Measurements from ENCODE around the gene APBB2. TPM values are rescaled to one million over a fixed set of nuclear protein-coding genes. Genes with fewer than 3 reads are reported as not detected.

The APBB2 gene
- total and polyA plus RNA-seq, 2 of the 4 experiments (the other 2 are of a cell fraction), result 47.9 to 75.5 TPM

DNA sequence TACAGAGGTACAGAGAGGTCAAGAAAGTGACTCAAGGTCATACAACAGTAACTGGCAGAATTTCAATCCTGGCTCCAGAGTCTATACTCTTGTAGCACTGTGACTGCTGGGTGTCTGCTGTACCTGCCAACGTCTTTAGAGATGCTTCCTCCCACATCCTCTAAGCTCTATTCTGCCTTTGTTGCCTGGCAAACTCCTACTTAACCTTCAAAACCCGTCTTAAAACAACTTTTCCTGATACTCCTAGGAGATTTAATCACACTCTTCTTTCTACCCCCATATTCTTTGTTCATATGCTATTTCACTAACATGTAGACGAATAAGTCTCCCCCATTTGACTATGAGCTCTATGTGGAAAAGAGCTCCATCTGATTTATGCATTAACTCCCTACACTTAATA is 16.8 kb downstream of the APBB2 start:
- H2AK9ac ChIP-seq (replicated peaks; ENCODE audit: low read depth, low read length, poor library complexity), result no peak overlapping the region
- H3K9me3 ChIP-seq (ENCODE audit: control insufficient read depth, insufficient read depth, low read length), result no peaks in the 10 kb centered on the region
- H3K14ac ChIP-seq (replicated peaks; ENCODE audit: low read depth, low read length), result no peak overlapping the region
- no peak overlapping the region for H2AK5ac ChIP-seq (ENCODE audit: low read depth, low read length)
- in situ Hi-C loops (cut with MboI; ENCODE audit: low sequenced_read_pairs), result no loop called here
- BruUV-seq (replicated peaks), result no TSS peak
- no peaks in the 10 kb centered on the region for H3K36me3 ChIP-seq (ENCODE audit: control insufficient read depth, insufficient read depth, low read length)
- ChIA-PET CTCF (no interaction called here), POLR2A (ENCODE audit: unreplicated experiment) (no interaction called here)
- H3K4me3 ChIP-seq (ENCODE audit: insufficient read depth, low read depth, low read length), result no peak overlapping the region
- H3K27me3 ChIP-seq (ENCODE audit: control insufficient read depth, insufficient read depth, low read length), result no peaks in the 10 kb centered on the region
- peaks cover 6% of the 10 kb centered on the region; the same call in 1 of the 2 replicates for H3K9me1 ChIP-seq (ENCODE audit: insufficient read depth, low read length)
- DNase-seq (no peak), ATAC-seq (ENCODE audit: low read depth) (no peak)
- no peak overlapping the region for H3K4ac ChIP-seq (ENCODE audit: low read depth, low read length)
- no peak overlapping the region for H2BK20ac ChIP-seq (ENCODE audit: low read depth, low read length)
- no peak overlapping the region for H3K9ac ChIP-seq (ENCODE audit: low read depth, low read length)
- H4K5ac ChIP-seq (ENCODE audit: low read depth, low read length), result no peak overlapping the region
- H2BK5ac ChIP-seq (ENCODE audit: low read depth, low read length, poor library complexity, severe bottlenecking), result no peak overlapping the region
- no peak overlapping the region for H3K27ac ChIP-seq (ENCODE audit: insufficient read depth, low read length)
- H4K20me1 ChIP-seq (ENCODE audit: insufficient read depth, low read length), result peaks cover 14% of the 10 kb centered on the region; the same call in 1 of the 2 replicates
- no peak overlapping the region for H2AFZ ChIP-seq (replicated peaks; ENCODE audit: low read length, poor library complexity)
- H3K56ac ChIP-seq (ENCODE audit: extremely low read depth, insufficient read depth, low read length), result no peak overlapping the region
- H4K8ac ChIP-seq (ENCODE audit: low read depth in 2 of 2, low read length in 2 of 2), result no peak overlapping the region
- peaks cover 2% of the 10 kb centered on the region; the same call in 1 of the 2 replicates for H3K4me1 ChIP-seq (ENCODE audit: control insufficient read depth, insufficient read depth, low read length)
- no peak overlapping the region for H2BK120ac ChIP-seq (ENCODE audit: low read depth, low read length)
- no peak overlapping the region for H3K4me2 ChIP-seq (ENCODE audit: low read depth, low read length)
- H3K23ac ChIP-seq (ENCODE audit: low read depth, low read length), result no peak overlapping the region
- no peak overlapping the region for H2BK15ac ChIP-seq (ENCODE audit: low read depth, low read length)
- H3K79me1 ChIP-seq (ENCODE audit: low read depth in 1 of 2, low read length in 2 of 2), result peaks cover 33 to 63% of the 10 kb centered on the region in 2 experiments
- no peak overlapping the region for H3K18ac ChIP-seq (ENCODE audit: low read depth, low read length)
- TF ChIP-seq SMC3 (IDR thresholded peaks at IDR 0.05; ENCODE audit: low read depth, low read length), result no peak
- TF ChIP-seq MXI1 (IDR thresholded peaks at IDR 0.05; ENCODE audit: borderline replicate concordance, low read depth, low read length), result no peak
- TF ChIP-seq CEBPB (IDR thresholded peaks at IDR 0.05; ENCODE audit: low read depth, low read length), result no peak
- TF ChIP-seq, protein P1, sequence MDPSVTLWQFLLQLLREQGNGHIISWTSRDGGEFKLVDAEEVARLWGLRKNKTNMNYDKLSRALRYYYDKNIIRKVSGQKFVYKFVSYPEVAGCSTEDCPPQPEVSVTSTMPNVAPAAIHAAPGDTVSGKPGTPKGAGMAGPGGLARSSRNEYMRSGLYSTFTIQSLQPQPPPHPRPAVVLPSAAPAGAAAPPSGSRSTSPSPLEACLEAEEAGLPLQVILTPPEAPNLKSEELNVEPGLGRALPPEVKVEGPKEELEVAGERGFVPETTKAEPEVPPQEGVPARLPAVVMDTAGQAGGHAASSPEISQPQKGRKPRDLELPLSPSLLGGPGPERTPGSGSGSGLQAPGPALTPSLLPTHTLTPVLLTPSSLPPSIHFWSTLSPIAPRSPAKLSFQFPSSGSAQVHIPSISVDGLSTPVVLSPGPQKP (IDR thresholded peaks at IDR 0.05; ENCODE audit: borderline replicate concordance, low read depth, low read length), result no peak
- no peak for TF ChIP-seq FOS (IDR thresholded peaks at IDR 0.05; ENCODE audit: low read depth, low read length)
- TF ChIP-seq, protein P2, sequence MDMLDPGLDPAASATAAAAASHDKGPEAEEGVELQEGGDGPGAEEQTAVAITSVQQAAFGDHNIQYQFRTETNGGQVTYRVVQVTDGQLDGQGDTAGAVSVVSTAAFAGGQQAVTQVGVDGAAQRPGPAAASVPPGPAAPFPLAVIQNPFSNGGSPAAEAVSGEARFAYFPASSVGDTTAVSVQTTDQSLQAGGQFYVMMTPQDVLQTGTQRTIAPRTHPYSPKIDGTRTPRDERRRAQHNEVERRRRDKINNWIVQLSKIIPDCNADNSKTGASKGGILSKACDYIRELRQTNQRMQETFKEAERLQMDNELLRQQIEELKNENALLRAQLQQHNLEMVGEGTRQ (IDR thresholded peaks at IDR 0.05; ENCODE audit: low read depth, low read length), result no peak
- TF ChIP-seq POLR2A (IDR thresholded peaks at IDR 0.05; ENCODE audit: low read depth, low read length), result no peak
- TF ChIP-seq, protein P3, sequence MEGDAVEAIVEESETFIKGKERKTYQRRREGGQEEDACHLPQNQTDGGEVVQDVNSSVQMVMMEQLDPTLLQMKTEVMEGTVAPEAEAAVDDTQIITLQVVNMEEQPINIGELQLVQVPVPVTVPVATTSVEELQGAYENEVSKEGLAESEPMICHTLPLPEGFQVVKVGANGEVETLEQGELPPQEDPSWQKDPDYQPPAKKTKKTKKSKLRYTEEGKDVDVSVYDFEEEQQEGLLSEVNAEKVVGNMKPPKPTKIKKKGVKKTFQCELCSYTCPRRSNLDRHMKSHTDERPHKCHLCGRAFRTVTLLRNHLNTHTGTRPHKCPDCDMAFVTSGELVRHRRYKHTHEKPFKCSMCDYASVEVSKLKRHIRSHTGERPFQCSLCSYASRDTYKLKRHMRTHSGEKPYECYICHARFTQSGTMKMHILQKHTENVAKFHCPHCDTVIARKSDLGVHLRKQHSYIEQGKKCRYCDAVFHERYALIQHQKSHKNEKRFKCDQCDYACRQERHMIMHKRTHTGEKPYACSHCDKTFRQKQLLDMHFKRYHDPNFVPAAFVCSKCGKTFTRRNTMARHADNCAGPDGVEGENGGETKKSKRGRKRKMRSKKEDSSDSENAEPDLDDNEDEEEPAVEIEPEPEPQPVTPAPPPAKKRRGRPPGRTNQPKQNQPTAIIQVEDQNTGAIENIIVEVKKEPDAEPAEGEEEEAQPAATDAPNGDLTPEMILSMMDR (conservative IDR thresholded peaks at IDR 0.05; ENCODE audit: low read depth, low read length), result no peak
- 93 to 100% methylated on average over 1 to 2 of the region's 3 CpGs for WGBS, 2 experiments (ENCODE audit: extremely low coverage in 2 of 2, insufficient read length in 1 of 2)
- dilution Hi-C loops (cut with HindIII; ENCODE audit: low sequenced_read_pairs, unreplicated experiment), result no loop called here
- H4K91ac ChIP-seq (ENCODE audit: insufficient read depth, low read depth, low read length), result no peak overlapping the region
- intact Hi-C loops (cut with micrococcal nuclease), result no loop called here

Measured in IMR-90 (cell line).